GM18868 (cell line): Measurements from ENCODE around the gene OR2F1.
"Not testable (repeated sequence)": the region's sequence is repeated elsewhere in the genome, so short reads cannot be mapped to it uniquely, and the experiment has no call there.

ENCODE experiments used
- ATAC-seq: cut with Tn5 transposase; IDR thresholded peaks from one replicate; pipeline ENCODE4 v1.9.1; 2021; ENCODE audit warnings: mild to moderate bottlenecking, moderate library complexity; ENCODE audit not compliant: unreplicated experiment

OR2F1 gene

DNA sequence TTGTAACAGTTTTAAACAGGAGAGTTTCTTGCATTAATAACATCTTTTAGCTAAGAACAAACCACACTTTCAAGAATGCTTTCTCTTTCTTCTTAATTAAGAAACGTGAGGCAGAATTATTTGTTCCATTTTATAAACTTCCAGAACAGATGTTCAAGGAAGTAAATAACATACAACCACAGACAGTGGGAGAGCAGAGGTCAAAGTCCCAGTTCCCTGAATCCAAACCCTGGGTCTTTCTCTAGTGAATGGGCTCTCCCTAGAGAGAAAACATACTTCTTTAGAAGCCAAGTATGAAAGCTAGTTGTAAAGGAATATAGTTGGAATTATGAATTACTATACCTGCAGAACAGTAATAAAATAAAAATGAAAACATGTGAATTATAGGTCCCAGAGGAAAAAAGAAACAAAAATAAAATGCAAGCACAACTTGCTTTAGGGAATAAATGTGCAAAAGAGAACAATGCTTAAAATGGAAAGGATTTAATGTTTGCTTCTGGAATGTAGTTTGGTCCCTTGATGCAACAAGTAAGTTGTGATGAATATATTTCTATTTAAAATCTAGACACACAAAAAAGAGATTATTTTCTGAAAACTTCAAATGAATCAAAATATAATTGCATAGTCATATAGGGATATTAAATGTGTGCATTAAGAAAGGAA lies 51.5 kb downstream of the OR2F1 start:
- ATAC-seq: no peak

DNA sequence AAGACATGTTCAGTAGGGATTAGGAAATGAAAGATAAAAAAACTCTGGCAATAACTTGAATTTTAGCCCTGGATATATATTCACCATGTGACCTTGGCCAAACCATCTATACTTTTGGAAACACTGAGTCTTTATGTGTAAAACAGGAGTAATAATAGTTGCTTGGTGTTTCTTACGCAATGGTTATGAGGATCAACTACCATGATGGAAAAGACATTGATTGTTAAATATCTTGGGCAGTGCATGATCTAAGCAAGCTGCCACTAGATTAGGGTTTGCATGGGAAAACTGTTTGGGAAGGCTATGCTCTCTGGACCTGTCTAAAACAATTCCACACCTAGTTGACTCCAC lies 52.0 kb downstream of the OR2F1 start:
- ATAC-seq: no peak

DNA sequence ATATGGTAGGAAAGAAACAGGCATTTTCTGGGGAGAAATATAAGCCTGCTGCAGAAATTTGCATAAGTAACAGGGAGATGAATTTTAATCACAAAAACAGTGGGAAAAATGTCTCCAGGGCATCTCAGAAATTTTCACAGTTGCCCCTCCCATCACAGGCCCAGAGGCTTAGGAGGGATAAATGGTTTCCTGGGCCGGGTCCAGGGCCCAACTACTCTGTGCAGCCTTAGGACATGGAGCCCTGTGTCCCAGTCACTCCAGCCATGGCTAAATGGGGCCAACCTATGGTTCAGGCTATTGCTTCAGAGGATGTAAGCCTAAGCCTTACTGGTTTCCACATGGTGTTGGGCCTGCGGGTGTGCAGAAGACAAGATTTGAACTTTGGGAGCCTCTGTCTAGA lies 54.7 kb downstream of the OR2F1 start:
- no peak for ATAC-seq

DNA sequence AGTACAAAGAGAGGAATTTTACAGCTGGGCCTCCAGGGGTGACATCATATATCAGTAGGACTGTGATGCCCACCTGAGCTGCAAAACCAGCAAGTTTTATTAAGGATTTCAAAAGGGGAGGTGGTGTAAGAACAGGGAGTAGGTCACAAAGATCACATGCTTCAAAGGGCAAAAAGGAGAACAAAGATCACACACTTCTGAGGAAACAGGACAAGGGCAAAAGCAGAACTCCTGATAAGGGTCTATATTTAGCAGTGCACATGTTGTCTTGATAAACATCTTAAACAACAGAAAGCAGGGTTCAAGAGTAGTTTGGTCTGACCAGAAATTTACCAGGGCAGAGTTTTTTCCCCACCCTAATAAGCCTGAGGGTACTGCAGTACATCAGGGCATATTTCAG lies 55.4 kb downstream of the OR2F1 start:
- not testable (repeated sequence) for ATAC-seq

DNA sequence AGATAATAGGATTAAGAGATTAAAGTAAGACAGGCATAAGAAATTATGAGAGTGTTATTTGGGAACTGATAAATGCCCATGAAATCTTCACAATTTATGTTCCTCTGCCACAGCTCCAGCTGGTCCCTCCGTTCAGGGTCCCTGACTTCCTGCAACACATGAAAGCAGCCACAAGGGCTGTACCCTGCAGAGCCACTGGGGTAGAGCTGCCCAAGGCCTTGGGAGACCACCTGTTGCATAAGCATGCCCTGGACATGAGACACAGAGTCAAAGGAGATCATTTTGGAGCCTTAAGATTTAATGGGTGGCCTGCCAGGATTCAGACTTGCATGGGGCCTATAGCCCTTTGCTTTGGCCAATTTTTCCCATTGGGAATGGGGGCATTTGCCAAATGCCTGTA lies 56.2 kb downstream of the OR2F1 start:
- ATAC-seq: not testable (repeated sequence)

GRCh38 chr7:144011458-144012230 lies 57.0 kb downstream of the OR2F1 start:
- ATAC-seq: no peak
